PFSK-1 (cell line): ENCODE results near the gene PML.

Source experiments
- FOXP2 ChIP-seq: optimal IDR thresholded peaks from 2 replicates; pipeline ENCODE3; 2011; ENCODE audit warnings: borderline replicate concordance, control low read depth, inconsistent platforms; ENCODE audit not compliant: insufficient read depth; ENCODE audit errors: extremely low read length, extremely low read depth
- POLR2AphosphoS5 ChIP-seq: IDR thresholded peaks from 2 replicates; pipeline ENCODE4 v1.6.1; 2012; ENCODE audit warnings: low read depth, mild to moderate bottlenecking, control low read depth, low read length, moderate library complexity
- SIN3A ChIP-seq: IDR thresholded peaks from 2 replicates; pipeline ENCODE4 v1.6.1; 2012; ENCODE audit warnings: mild to moderate bottlenecking, low read length, moderate library complexity, borderline replicate concordance; ENCODE audit not compliant: insufficient read depth
- TAF1 ChIP-seq: IDR thresholded peaks from 2 replicates; pipeline ENCODE4 v1.6.1; 2012; ENCODE audit warnings: low read length, control low read depth, borderline replicate concordance; ENCODE audit not compliant: insufficient read depth

- TF ChIP-seq SIN3A = no peak
- no peak for TF ChIP-seq POLR2AphosphoS5
- TF ChIP-seq FOXP2 = no peak
- no peak for TF ChIP-seq TAF1
Measured at GRCh38 chr15:73959012-73959581, 35.4 kb upstream of the PML start.
